Karpas-422 (cell line): ENCODE data around the gene TENT5C. TPM values are rescaled to one million over a fixed set of nuclear protein-coding genes. Genes with fewer than 3 reads are reported as not detected.

Source experiments
- DNase-seq: peaks from one replicate; pipeline ENCODE4 v3.0.0-alpha.2; 2015
- H2AFZ ChIP-seq: fragments of 200-600 bp; sonication (generic); 2 replicates; pipeline ENCODE4 v1.6.1; 2014; ENCODE audit warnings: antibody characterized with exemption, low read length, mixed read lengths
- H3K27ac ChIP-seq: fragments of 200-600 bp; sonication (generic); 2 replicates; pipeline ENCODE4 v1.5.1; 2014; ENCODE audit warnings: mild to moderate bottlenecking, low read length, moderate library complexity
- H3K27me3 ChIP-seq: fragments of 200-600 bp; sonication (generic); 2 replicates; pipeline ENCODE4 v1.6.1; 2014; ENCODE audit warnings: low read length, mixed read lengths
- H3K36me3 ChIP-seq: fragments of 200-600 bp; sonication (generic); 2 replicates; pipeline ENCODE4 v1.6.1; 2014; ENCODE audit warnings: low read length, mixed read lengths; ENCODE audit not compliant: insufficient read depth
- H3K4me1 ChIP-seq: fragments of 200-600 bp; sonication (generic); 2 replicates; pipeline ENCODE4 v1.6.1; 2014; ENCODE audit warnings: mild to moderate bottlenecking, low read length, mixed read lengths
- H3K4me2 ChIP-seq: fragments of 200-600 bp; sonication (generic); 2 replicates; pipeline ENCODE4 v1.6.1; 2014; ENCODE audit warnings: low read length, low read depth, mild to moderate bottlenecking; ENCODE audit not compliant: poor library complexity, severe bottlenecking
- H3K4me3 ChIP-seq: fragments of 200-600 bp; sonication (generic); 2 replicates; pipeline ENCODE4 v1.5.1; 2014; ENCODE audit warnings: mild to moderate bottlenecking, antibody characterized with exemption, low read length, mixed read lengths
- H3K79me2 ChIP-seq: fragments of 200-600 bp; sonication (generic); 2 replicates; pipeline ENCODE4 v1.6.1; 2014; ENCODE audit warnings: mild to moderate bottlenecking, low read length, mixed read lengths
- H3K9ac ChIP-seq: fragments of 200-600 bp; sonication (generic); 2 replicates; pipeline ENCODE4 v1.6.0; 2014; ENCODE audit warnings: low read length
- H3K9me2 ChIP-seq: fragments of 200-600 bp; sonication (generic), shearing (Covaris generic); replicated peaks from 2 replicates; pipeline ENCODE4 v1.6.0; 2014; ENCODE audit warnings: mild to moderate bottlenecking, low read length, moderate library complexity; ENCODE audit not compliant: insufficient read depth
- H3K9me3 ChIP-seq: fragments of 300-700, 200-600 bp; sonication (generic); 2 replicates; pipeline ENCODE4 v1.6.1; 2014; ENCODE audit warnings: low read length, mixed read lengths
- H4K20me1 ChIP-seq: fragments of 200-600 bp; sonication (generic); 2 replicates; pipeline ENCODE4 v1.6.1; 2014; ENCODE audit warnings: mild to moderate bottlenecking, antibody characterized with exemption, low read length, low read depth; ENCODE audit not compliant: insufficient read depth
- total RNA-seq: library from RNA; depleted of rRNA; stranded (reverse); fragments of >200 nt; shearing (Covaris generic); gene quantifications from 2 replicates; pipeline ENCODE4 v1.2.3, GENCODE V29; 2014; ENCODE audit warnings: low replicate concordance

Gene TENT5C
- total RNA-seq, 1 experiment from 2014 or later = 0.60 TPM

DNA sequence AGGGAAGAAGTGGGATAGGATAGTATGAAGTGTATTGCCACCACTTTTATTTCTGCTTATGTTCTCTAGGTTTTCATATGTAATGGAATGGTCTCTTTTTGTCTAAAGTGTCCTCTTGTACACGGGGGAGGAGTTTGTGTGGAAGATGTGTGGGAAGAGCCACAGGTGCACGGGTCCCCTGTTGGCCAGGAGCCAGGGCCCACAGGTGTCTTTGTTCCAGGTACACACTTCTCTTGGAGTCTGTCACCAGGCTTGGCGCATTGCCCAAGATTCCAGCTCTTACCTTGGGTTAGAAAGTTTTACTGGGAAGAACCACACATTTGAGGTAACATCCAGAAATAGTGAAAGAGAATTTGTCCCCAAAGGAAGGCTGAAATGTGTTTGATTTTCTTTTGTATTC is 10.5 kb downstream of the TENT5C start:
- Histone ChIP-seq H3K27ac (no peak overlapping the region), H4K20me1 (no peaks in the 10 kb centered on the region), H3K4me3 (no peak overlapping the region), H3K4me1 (peaks cover 13% of the 10 kb centered on the region), H3K9ac (no peak overlapping the region), H3K36me3 (no peaks in the 10 kb centered on the region), H3K9me2 (no peaks in the 10 kb centered on the region), H3K79me2 (no peaks in the 10 kb centered on the region), H3K9me3 (no peaks in the 10 kb centered on the region), H3K27me3 (no peaks in the 10 kb centered on the region), H3K4me2 (no peak overlapping the region), H2AFZ (no peak overlapping the region)
- no peak for DNase-seq

DNA sequence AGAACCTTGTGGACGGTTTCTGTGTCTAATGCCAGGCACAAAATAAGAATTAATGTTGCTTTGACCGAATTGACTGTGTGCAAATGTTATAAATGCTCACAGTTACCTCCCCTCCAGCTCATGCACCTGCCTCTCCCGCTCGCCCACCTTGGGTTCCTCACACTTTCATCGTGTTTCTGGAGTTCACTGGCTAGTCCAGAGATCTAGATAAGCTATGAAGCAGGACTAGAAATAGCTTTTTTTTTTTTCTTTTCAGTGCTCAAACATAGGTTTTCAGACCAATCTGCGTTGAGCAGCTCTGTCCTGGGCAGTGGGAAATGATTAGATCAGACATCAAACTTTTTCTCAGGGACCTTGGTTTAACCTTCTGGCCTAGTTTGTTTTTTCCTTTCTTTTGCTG is 11.1 kb downstream of the TENT5C start:
- Histone ChIP-seq H4K20me1 (no peaks in the 10 kb centered on the region), H3K79me2 (no peaks in the 10 kb centered on the region), H2AFZ (no peak overlapping the region), H3K4me2 (peak overlapping the region; percentile 31), H3K27me3 (no peaks in the 10 kb centered on the region), H3K4me3 (no peak overlapping the region), H3K36me3 (no peaks in the 10 kb centered on the region), H3K9ac (no peak overlapping the region), H3K27ac (no peak overlapping the region), H3K9me2 (no peaks in the 10 kb centered on the region), H3K9me3 (no peaks in the 10 kb centered on the region), H3K4me1 (peaks cover 13% of the 10 kb centered on the region)
- DNase-seq = no peak

DNA sequence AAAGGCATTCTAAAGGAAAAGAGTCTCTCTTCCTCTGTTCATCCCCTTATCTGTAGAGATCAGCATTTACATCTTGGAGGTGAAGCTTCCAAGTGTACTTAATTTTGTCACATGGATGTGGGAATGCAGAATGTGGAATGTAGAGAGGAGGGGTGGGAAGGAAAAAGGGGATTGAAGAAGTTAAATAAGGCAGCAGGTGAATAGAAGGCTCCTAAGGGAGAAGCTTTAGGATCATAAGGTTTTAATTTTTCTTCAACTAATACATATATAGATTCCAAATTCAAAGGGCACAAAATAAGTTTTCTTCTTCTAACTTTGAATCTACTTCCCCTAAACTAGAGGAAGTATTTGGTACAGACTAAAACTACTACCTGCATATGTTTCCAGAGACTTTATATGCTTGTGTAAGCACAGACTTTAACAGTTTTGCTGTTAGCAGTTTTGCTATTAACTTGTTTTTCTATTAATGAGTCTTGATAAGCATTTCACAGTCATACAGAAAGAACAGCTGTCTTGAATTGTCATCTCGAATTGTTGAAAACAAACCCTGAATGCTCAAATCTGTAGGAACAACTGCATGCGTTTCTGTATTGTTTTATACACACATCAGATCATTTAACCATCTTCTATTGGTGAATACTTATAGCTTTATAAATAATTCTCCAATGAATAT is 12.7 kb downstream of the TENT5C start:
- DNase-seq = no peak
- Histone ChIP-seq H2AFZ (no peak overlapping the region), H3K27me3 (no peaks in the 10 kb centered on the region), H3K4me1 (peaks cover 13% of the 10 kb centered on the region), H3K9me3 (no peaks in the 10 kb centered on the region), H3K36me3 (no peaks in the 10 kb centered on the region), H4K20me1 (no peaks in the 10 kb centered on the region), H3K27ac (no peak overlapping the region), H3K9ac (no peak overlapping the region), H3K9me2 (no peaks in the 10 kb centered on the region), H3K4me2 (no peak overlapping the region), H3K79me2 (no peaks in the 10 kb centered on the region), H3K4me3 (no peak overlapping the region)

DNA sequence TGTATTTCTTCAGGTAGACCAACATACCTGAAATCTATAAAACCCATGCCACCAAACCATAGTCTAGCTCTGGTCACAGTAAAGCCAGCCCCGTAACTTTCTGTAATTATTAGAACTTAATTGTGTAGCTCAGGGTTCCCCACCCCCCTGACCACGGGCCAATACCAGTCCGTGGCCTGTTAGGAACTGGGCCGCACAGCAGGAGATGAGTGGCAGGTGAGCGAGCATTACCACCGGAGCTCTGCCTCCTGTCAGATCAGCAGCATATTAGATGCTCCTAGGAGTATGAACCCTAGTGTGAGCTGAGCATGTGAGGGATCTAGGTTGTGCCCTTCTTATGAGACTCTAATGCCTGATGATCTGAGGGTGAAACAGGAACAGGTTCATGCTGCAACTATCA is 14.6 kb downstream of the TENT5C start:
- no peaks in the 10 kb centered on the region for H3K79me2 ChIP-seq

DNA sequence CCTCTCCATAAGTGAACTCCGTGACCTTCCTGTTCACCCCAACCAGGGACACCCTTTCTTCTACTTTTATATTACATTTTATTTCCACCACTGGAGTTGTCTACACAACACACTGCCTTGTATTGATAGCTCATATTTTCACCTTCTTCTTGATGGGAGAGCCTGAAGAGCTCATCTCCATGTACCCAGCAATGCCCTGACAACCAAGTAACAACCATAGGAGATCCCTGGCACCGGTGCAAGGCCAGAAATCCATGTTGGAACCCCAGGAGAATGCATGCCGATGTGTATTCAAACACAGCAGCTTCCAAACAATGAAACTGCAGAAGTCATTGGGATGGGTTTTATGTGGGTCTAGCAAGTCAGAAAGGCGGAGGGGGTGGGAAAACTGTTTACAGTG is 15.5 kb downstream of the TENT5C start:
- Histone ChIP-seq H3K27ac (no peak overlapping the region), H4K20me1 (no peaks in the 10 kb centered on the region), H3K79me2 (no peaks in the 10 kb centered on the region), H3K36me3 (no peaks in the 10 kb centered on the region), H3K27me3 (no peaks in the 10 kb centered on the region), H3K9me2 (no peaks in the 10 kb centered on the region), H3K4me2 (no peak overlapping the region), H3K4me3 (no peak overlapping the region), H3K9ac (no peak overlapping the region), H3K9me3 (no peaks in the 10 kb centered on the region), H3K4me1 (peaks cover 13% of the 10 kb centered on the region), H2AFZ (no peak overlapping the region)
- DNase-seq = no peak

More for the DNA sequence above, 14.6 kb downstream of the TENT5C start:
- Histone ChIP-seq H3K27ac (no peak overlapping the region), H3K4me3 (no peak overlapping the region), H3K9me2 (no peaks in the 10 kb centered on the region), H4K20me1 (no peaks in the 10 kb centered on the region), H3K4me2 (no peak overlapping the region), H3K36me3 (no peaks in the 10 kb centered on the region), H3K9me3 (no peaks in the 10 kb centered on the region), H3K4me1 (peaks cover 13% of the 10 kb centered on the region), H3K27me3 (no peaks in the 10 kb centered on the region), H3K9ac (no peak overlapping the region), H2AFZ (no peak overlapping the region)
- no peak for DNase-seq

DNA sequence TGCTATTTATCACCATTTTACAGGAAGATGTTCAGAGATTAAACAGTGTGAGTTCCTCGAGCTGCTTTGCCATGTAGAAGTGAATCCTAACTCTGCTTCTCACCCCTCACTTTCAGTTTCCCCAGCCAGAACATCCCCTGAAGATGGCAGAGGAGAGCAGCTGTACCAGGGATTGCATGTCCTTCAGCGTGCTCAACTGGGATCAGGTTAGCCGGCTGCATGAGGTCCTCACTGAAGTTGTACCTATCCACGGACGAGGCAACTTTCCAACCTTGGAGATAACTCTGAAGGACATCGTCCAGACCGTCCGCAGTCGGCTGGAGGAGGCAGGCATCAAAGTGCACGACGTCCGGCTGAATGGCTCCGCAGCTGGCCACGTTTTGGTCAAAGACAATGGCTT is 16.9 kb downstream of the TENT5C start:
- DNase-seq = no peak
- Histone ChIP-seq H3K9ac (no peak overlapping the region), H3K27me3 (no peaks in the 10 kb centered on the region), H3K4me3 (no peak overlapping the region), H3K4me1 (peaks cover 16% of the 10 kb centered on the region), H3K79me2 (no peaks in the 10 kb centered on the region), H4K20me1 (no peaks in the 10 kb centered on the region), H3K27ac (no peak overlapping the region), H3K9me3 (no peaks in the 10 kb centered on the region), H3K9me2 (no peaks in the 10 kb centered on the region), H3K36me3 (no peaks in the 10 kb centered on the region), H2AFZ (no peak overlapping the region), H3K4me2 (no peak overlapping the region)

DNA sequence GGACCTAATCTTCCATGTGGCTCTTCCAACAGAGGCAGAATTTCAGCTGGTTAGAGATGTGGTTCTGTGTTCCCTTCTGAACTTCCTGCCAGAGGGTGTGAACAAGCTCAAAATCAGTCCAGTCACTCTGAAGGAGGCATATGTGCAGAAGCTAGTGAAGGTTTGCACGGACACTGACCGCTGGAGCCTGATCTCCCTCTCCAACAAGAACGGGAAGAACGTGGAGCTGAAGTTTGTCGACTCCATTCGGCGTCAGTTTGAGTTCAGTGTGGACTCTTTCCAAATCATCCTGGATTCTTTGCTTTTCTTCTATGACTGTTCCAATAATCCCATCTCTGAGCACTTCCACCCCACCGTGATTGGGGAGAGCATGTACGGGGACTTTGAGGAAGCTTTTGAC is 17.3 kb downstream of the TENT5C start:
- no peaks in the 10 kb centered on the region for H3K79me2 ChIP-seq
- H3K4me2 ChIP-seq = no peak overlapping the region
- no peak for DNase-seq
- H3K4me1 ChIP-seq = peaks cover 16% of the 10 kb centered on the region
- H3K4me3 ChIP-seq = no peak overlapping the region
- H3K36me3 ChIP-seq = no peaks in the 10 kb centered on the region
- no peaks in the 10 kb centered on the region for H4K20me1 ChIP-seq
- H3K9me2 ChIP-seq = no peaks in the 10 kb centered on the region
- H3K27me3 ChIP-seq = no peaks in the 10 kb centered on the region
- no peaks in the 10 kb centered on the region for H3K9me3 ChIP-seq
- no peak overlapping the region for H3K27ac ChIP-seq
- H2AFZ ChIP-seq = no peak overlapping the region
- H3K9ac ChIP-seq = no peak overlapping the region

DNA sequence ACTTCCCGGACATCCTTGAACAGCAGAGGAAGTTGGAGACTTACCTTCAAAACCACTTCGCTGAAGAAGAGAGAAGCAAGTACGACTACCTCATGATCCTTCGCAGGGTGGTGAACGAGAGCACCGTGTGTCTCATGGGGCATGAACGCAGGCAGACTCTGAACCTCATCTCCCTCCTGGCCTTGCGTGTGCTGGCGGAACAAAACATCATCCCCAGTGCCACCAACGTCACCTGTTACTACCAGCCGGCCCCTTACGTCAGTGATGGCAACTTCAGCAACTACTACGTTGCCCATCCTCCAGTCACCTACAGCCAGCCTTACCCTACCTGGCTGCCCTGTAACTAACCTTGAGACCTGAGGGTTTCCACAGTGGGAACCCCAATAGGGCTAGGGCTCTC is 17.9 kb downstream of the TENT5C start:
- H3K9ac ChIP-seq = no peak overlapping the region
- no peaks in the 10 kb centered on the region for H3K9me2 ChIP-seq
- H3K9me3 ChIP-seq = no peaks in the 10 kb centered on the region
- H3K4me2 ChIP-seq = no peak overlapping the region
- no peaks in the 10 kb centered on the region for H3K79me2 ChIP-seq
- DNase-seq = no peak
- no peaks in the 10 kb centered on the region for H3K36me3 ChIP-seq
- no peaks in the 10 kb centered on the region for H3K27me3 ChIP-seq
- H3K27ac ChIP-seq = no peak overlapping the region
- H3K4me3 ChIP-seq = no peak overlapping the region
- H2AFZ ChIP-seq = no peak overlapping the region
- peaks cover 19% of the 10 kb centered on the region for H3K4me1 ChIP-seq
- H4K20me1 ChIP-seq = no peaks in the 10 kb centered on the region
